ENCODE measurements around the gene DEUP1.

DNA sequence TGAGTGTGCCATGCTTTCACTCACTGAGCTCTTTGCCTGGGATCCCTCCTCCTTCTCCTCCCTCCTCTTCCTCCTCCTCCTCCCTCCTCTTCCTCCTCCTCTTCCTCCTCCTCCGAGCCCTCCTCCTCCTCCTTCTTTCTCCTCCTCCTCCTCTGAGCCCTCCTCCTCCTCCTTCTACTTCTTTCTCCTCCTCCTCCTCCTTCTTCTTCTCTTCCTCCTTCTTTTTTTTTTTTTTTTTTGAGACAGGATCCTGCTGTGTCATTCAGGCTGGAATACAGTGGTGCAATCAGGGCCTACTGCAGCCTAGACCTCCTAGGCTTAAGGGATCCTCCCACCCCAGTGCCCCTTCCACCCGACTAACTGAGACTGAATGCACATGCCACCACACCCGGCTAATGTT lies 62.3 kb downstream of the DEUP1 start:
- TF ChIP-seq, protein P1, sequence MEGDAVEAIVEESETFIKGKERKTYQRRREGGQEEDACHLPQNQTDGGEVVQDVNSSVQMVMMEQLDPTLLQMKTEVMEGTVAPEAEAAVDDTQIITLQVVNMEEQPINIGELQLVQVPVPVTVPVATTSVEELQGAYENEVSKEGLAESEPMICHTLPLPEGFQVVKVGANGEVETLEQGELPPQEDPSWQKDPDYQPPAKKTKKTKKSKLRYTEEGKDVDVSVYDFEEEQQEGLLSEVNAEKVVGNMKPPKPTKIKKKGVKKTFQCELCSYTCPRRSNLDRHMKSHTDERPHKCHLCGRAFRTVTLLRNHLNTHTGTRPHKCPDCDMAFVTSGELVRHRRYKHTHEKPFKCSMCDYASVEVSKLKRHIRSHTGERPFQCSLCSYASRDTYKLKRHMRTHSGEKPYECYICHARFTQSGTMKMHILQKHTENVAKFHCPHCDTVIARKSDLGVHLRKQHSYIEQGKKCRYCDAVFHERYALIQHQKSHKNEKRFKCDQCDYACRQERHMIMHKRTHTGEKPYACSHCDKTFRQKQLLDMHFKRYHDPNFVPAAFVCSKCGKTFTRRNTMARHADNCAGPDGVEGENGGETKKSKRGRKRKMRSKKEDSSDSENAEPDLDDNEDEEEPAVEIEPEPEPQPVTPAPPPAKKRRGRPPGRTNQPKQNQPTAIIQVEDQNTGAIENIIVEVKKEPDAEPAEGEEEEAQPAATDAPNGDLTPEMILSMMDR (IDR thresholded peaks at IDR 0.05), result no peak
- TF ChIP-seq EP300 (IDR thresholded peaks at IDR 0.05) (no peak), POLR2AphosphoS5 (IDR thresholded peaks at IDR 0.05) (no peak)
